HK-2 (cell line): ENCODE data around the gene BCL2L13.

Source experiments
- DNase-seq: peaks from one replicate; pipeline ENCODE4 v3.0.0-alpha.2; 2018; ENCODE audit not compliant: unreplicated experiment

BCL2L13 gene

GRCh38 chr22:17638432-17639246, at the start of gene BCL2L13:
Gene BCL2L13, plus strand, starts transcription at chr22:17638757. Its CDS starts 16,955 bp downstream, at chr22:17655712.
- DNase-seq = peak; percentile 87

- no peak for DNase-seq
Observed at GRCh38 chr22:17589810-17590375, 48.7 kb upstream of the BCL2L13 start.

- no peak for DNase-seq
Observed at GRCh38 chr22:17590586-17590985, 48.0 kb upstream of the BCL2L13 start.

GRCh38 chr22:17592201-17592600, 46.4 kb upstream of the BCL2L13 start:
- no peak for DNase-seq

GRCh38 chr22:17596226-17596625, 42.3 kb upstream of the BCL2L13 start:
- no peak for DNase-seq

- no peak for DNase-seq
Observed at GRCh38 chr22:17597217-17597616, 41.3 kb upstream of the BCL2L13 start.

GRCh38 chr22:17598318-17598717, 40.2 kb upstream of the BCL2L13 start:
- DNase-seq = no peak

- DNase-seq = no peak
Observed at GRCh38 chr22:17601031-17601430, 37.5 kb upstream of the BCL2L13 start.

GRCh38 chr22:17603668-17604067, 34.9 kb upstream of the BCL2L13 start:
- no peak for DNase-seq

GRCh38 chr22:17606496-17606895, 32.1 kb upstream of the BCL2L13 start:
- no peak for DNase-seq

GRCh38 chr22:17607891-17608521, 30.6 kb upstream of the BCL2L13 start:
- no peak for DNase-seq

GRCh38 chr22:17612057-17612456, 26.5 kb upstream of the BCL2L13 start:
- no peak for DNase-seq

- DNase-seq = no peak
Observed at GRCh38 chr22:17613280-17613679, 25.3 kb upstream of the BCL2L13 start.

- no peak for DNase-seq
Observed at GRCh38 chr22:17627961-17628405, 10.6 kb upstream of the BCL2L13 start.

- peak; percentile 94 for DNase-seq
Observed at GRCh38 chr22:17628406-17629172, 10.0 kb upstream of the BCL2L13 start, which contains the start of gene ATP6V1E1. Gene ATP6V1E1, minus strand, starts transcription at chr22:17628749. Its CDS starts 114 bp downstream, at chr22:17628635.

GRCh38 chr22:17629173-17629489, 9.4 kb upstream of the BCL2L13 start:
- DNase-seq = no peak

GRCh38 chr22:17629641-17630040, 8.9 kb upstream of the BCL2L13 start:
- no peak for DNase-seq

- DNase-seq = no peak
Observed at GRCh38 chr22:17631076-17631565, 7.4 kb upstream of the BCL2L13 start.

GRCh38 chr22:17633217-17633997, 5.2 kb upstream of the BCL2L13 start:
- peak; percentile 36 for DNase-seq

- DNase-seq = no peak
Observed at GRCh38 chr22:17633998-17634323, 4.6 kb upstream of the BCL2L13 start.

- no peak for DNase-seq
Observed at GRCh38 chr22:17634696-17635095, 3.9 kb upstream of the BCL2L13 start.
